Breast epithelium (tissue), 4 donors: ENCODE measurements around the gene TDRD12. TPM values are rescaled to one million over a fixed set of nuclear protein-coding genes. Genes with fewer than 3 reads are reported as not detected.

Experiments
- DNase-seq, 2 donors: peaks; one replicate each; pipeline ENCODE4 v3.0.0-alpha.2; 2019; ENCODE audit warnings: low spot score in 2 of 2
- H3K27ac ChIP-seq, 2 donors: fragments of 200-600 bp; sonication (generic) in 1 of 2; one replicate each; pipeline ENCODE4 v1.5.1; 2016 to 2019; ENCODE audit warnings: mild to moderate bottlenecking in 1 of 2
- H3K27me3 ChIP-seq, 2 donors: fragments of 200-600 bp; sonication (generic) in 1 of 2; one replicate each; pipeline versions ENCODE4 v1.5.1 to v1.6.0; 2017 to 2019; ENCODE audit warnings: control low read depth in 1 of 2, mild to moderate bottlenecking in 1 of 2
- H3K36me3 ChIP-seq: fragments of 200-600 bp; one replicate; pipeline ENCODE4 v1.5.1; 2019
- H3K4me1 ChIP-seq, 2 donors: fragments of 200-600 bp; sonication (generic); one replicate each; pipeline ENCODE4 v1.5.1; 2016 to 2019; ENCODE audit warnings: control low read depth in 1 of 2
- H3K4me3 ChIP-seq, 3 donors: fragments of 200-600 bp; sonication (generic); 1 replicate in 2 of 3; 2 replicates in 1 of 3; pipeline ENCODE4 v1.5.1; 2016 to 2019; ENCODE audit warnings: mild to moderate bottlenecking in 3 of 3, moderate library complexity in 2 of 3
- H3K9me3 ChIP-seq, 2 donors: fragments of 200-600 bp; sonication (generic) in 1 of 2; one replicate each; pipeline ENCODE4 v1.5.1; 2016 to 2019; ENCODE audit warnings: control low read depth in 1 of 2
- CTCF ChIP-seq, 3 donors: fragments of 450-650 bp; IDR thresholded peaks; one replicate each; pipeline ENCODE4 v1.5.1; 2016 to 2017; ENCODE audit warnings: antibody characterized with exemption in 3 of 3, mild to moderate bottlenecking in 3 of 3, moderate library complexity in 3 of 3
- POLR2A ChIP-seq: fragments of 450-650 bp; IDR thresholded peaks from one replicate; pipeline ENCODE4 v1.6.1; 2016; ENCODE audit warnings: antibody characterized with exemption, mild to moderate bottlenecking, moderate library complexity
- POLR2AphosphoS5 ChIP-seq, 3 donors: sonication (generic); formaldehyde crosslinking; IDR thresholded peaks; one replicate each; pipeline ENCODE4 v1.6.1; 2017; ENCODE audit warnings: antibody characterized with exemption in 3 of 3
- intact Hi-C: fragments of 100-400 bp; cut with DNase I; formaldehyde crosslinking; loops from one replicate; pipeline ENCODE4 v1.15.1; 2023; ENCODE audit warnings: low total_unique reads
- total RNA-seq, 3 donors: library from RNA; depleted of rRNA; stranded (reverse); fragments of >200 nt; gene quantifications; one replicate each; pipeline ENCODE4 v1.1.0, GENCODE V29; 2016

The TDRD12 gene
- total RNA-seq, 3 donors from 2014 or later, result 2.0 to 2.3 TPM; not detected in 1

GRCh38 chr19:32862173-32862572 is 142.6 kb downstream of the TDRD12 start:
- no peak overlapping the region for H3K27ac ChIP-seq
- H3K27me3 ChIP-seq, result no peaks in the 10 kb centered on the region
- TF ChIP-seq POLR2AphosphoS5 (IDR thresholded peaks at IDR 0.05), result no peak
- no peak for TF ChIP-seq CTCF (IDR thresholded peaks at IDR 0.05)
- TF ChIP-seq POLR2A, result no peak
- no peak overlapping the region for H3K4me3 ChIP-seq
- no peaks in the 10 kb centered on the region for H3K36me3 ChIP-seq
- intact Hi-C loops, result no loop called here
- no peaks in the 10 kb centered on the region for H3K4me1 ChIP-seq
- no peak for DNase-seq
- no peaks in the 10 kb centered on the region for H3K9me3 ChIP-seq

DNA sequence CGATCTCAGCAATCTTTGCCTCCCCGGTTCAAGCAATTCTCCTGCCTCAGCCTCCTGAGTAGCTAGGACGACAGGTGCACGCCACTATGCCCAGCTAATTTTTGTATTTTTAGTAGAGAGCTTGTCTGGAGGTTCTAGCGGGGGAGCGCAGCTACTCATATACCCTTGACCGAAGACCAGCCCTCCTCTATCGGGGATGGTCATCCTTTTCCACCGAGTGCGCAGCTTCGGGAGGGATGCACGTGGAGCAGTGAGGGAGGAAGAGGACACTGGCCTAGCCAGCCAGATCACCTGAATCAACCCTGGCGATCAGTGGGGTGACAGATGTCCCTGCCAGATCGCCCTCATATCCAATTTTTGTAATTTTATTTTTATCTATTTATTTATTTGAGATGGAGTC is 143.2 kb downstream of the TDRD12 start:
- DNase-seq, result no peak
- TF ChIP-seq POLR2AphosphoS5 (IDR thresholded peaks at IDR 0.05) (no peak), CTCF (IDR thresholded peaks at IDR 0.05) (no peak), POLR2A (no peak)
- H3K4me3 ChIP-seq, result no peak overlapping the region
- H3K27me3 ChIP-seq, result no peaks in the 10 kb centered on the region
- no peak overlapping the region for H3K27ac ChIP-seq
- H3K9me3 ChIP-seq, result no peaks in the 10 kb centered on the region
- intact Hi-C loops, result no loop called here
- H3K4me1 ChIP-seq, result no peaks in the 10 kb centered on the region
- H3K36me3 ChIP-seq, result no peaks in the 10 kb centered on the region

- intact Hi-C loops, result no loop called here
- no peaks in the 10 kb centered on the region for H3K4me1 ChIP-seq
- no peak overlapping the region for H3K27ac ChIP-seq
- no peaks in the 10 kb centered on the region for H3K27me3 ChIP-seq
- no peaks in the 10 kb centered on the region for H3K9me3 ChIP-seq
- TF ChIP-seq CTCF (IDR thresholded peaks at IDR 0.05), result no peak
- no peak for TF ChIP-seq POLR2A
- no peak for TF ChIP-seq POLR2AphosphoS5 (IDR thresholded peaks at IDR 0.05)
- DNase-seq, result no peak
- no peaks in the 10 kb centered on the region for H3K36me3 ChIP-seq
- no peak overlapping the region for H3K4me3 ChIP-seq
Measured at GRCh38 chr19:32863301-32863700, 143.7 kb downstream of the TDRD12 start.

GRCh38 chr19:32863841-32864240 is 144.3 kb downstream of the TDRD12 start:
- Histone ChIP-seq H3K4me3 (no peak overlapping the region), H3K4me1 (no peaks in the 10 kb centered on the region), H3K36me3 (no peaks in the 10 kb centered on the region), H3K27ac (no peak overlapping the region), H3K9me3 (no peaks in the 10 kb centered on the region), H3K27me3 (no peaks in the 10 kb centered on the region)
- TF ChIP-seq POLR2A, result no peak
- TF ChIP-seq CTCF (IDR thresholded peaks at IDR 0.05), result no peak
- TF ChIP-seq POLR2AphosphoS5 (IDR thresholded peaks at IDR 0.05), result no peak
- no peak for DNase-seq
- intact Hi-C loops, result no loop called here

- Histone ChIP-seq H3K27me3 (no peaks in the 10 kb centered on the region), H3K4me3 (no peak overlapping the region), H3K27ac (no peak overlapping the region), H3K36me3 (no peaks in the 10 kb centered on the region), H3K4me1 (no peaks in the 10 kb centered on the region), H3K9me3 (no peaks in the 10 kb centered on the region)
- DNase-seq, result no peak
- TF ChIP-seq POLR2A, result no peak
- TF ChIP-seq CTCF (IDR thresholded peaks at IDR 0.05), result no peak
- TF ChIP-seq POLR2AphosphoS5 (IDR thresholded peaks at IDR 0.05), result no peak
- intact Hi-C loops, result no loop called here
Measured at GRCh38 chr19:32864318-32865007, 144.9 kb downstream of the TDRD12 start.
